BE2C (cell line): Measurements from ENCODE around the gene BRD1.

Source experiments
- DNase-seq: peaks from one replicate; pipeline ENCODE4 v3.0.0-alpha.2; 2020
- H3K27me3 ChIP-seq: fragments of 250-450 bp; sonication (Bioruptor Pico); 2 replicates; pipeline ENCODE4 v1.5.1; 2020; ENCODE audit warnings: mild to moderate bottlenecking
- H3K36me3 ChIP-seq: fragments of 250-450 bp; sonication (Bioruptor Pico); 2 replicates; pipeline ENCODE4 v1.5.1; 2020; ENCODE audit warnings: mild to moderate bottlenecking
- H3K4me1 ChIP-seq: fragments of 250-450 bp; sonication (Bioruptor Pico); 2 replicates; pipeline ENCODE4 v1.5.1; 2020
- H3K4me3 ChIP-seq: 2 replicates; pipeline ENCODE4 v1.5.1; 2011; ENCODE audit warnings: low read depth, low read length
- H3K9me3 ChIP-seq: fragments of 250-450 bp; sonication (Bioruptor Pico); 2 replicates; pipeline ENCODE4 v1.5.1; 2020
- CTCF ChIP-seq: IDR thresholded peaks from 2 replicates; pipeline ENCODE4 v1.5.1; 2012; ENCODE audit warnings: mild to moderate bottlenecking, low read depth, low read length

The BRD1 gene

GRCh38 chr22:49727881-49728569 lies 99.6 kb downstream of the BRD1 start:
- H3K36me3 ChIP-seq, result no peaks in the 10 kb centered on the region
- DNase-seq, result no peak
- H3K9me3 ChIP-seq, result no peaks in the 10 kb centered on the region
- TF ChIP-seq CTCF, result no peak
- peaks cover 77% of the 10 kb centered on the region for H3K27me3 ChIP-seq
- H3K4me3 ChIP-seq, result no peak overlapping the region
- H3K4me1 ChIP-seq, result no peaks in the 10 kb centered on the region

- peaks cover 74% of the 10 kb centered on the region for H3K27me3 ChIP-seq
- no peak for DNase-seq
- H3K4me1 ChIP-seq, result no peaks in the 10 kb centered on the region
- no peak for TF ChIP-seq CTCF
- H3K9me3 ChIP-seq, result no peaks in the 10 kb centered on the region
- no peaks in the 10 kb centered on the region for H3K36me3 ChIP-seq
- no peak overlapping the region for H3K4me3 ChIP-seq
Measured at GRCh38 chr22:49727191-49727880, 100.3 kb downstream of the BRD1 start.

GRCh38 chr22:49726701-49727101 lies 101.0 kb downstream of the BRD1 start:
- no peak for DNase-seq
- H3K4me1 ChIP-seq, result no peaks in the 10 kb centered on the region
- no peak for TF ChIP-seq CTCF
- no peaks in the 10 kb centered on the region for H3K9me3 ChIP-seq
- H3K4me3 ChIP-seq, result no peak overlapping the region
- peaks cover 74% of the 10 kb centered on the region for H3K27me3 ChIP-seq
- no peaks in the 10 kb centered on the region for H3K36me3 ChIP-seq

GRCh38 chr22:49726022-49726681 lies 101.5 kb downstream of the BRD1 start:
- no peaks in the 10 kb centered on the region for H3K36me3 ChIP-seq
- no peak for DNase-seq
- H3K9me3 ChIP-seq, result no peaks in the 10 kb centered on the region
- H3K4me1 ChIP-seq, result no peaks in the 10 kb centered on the region
- TF ChIP-seq CTCF, result no peak
- no peak overlapping the region for H3K4me3 ChIP-seq
- peaks cover 71% of the 10 kb centered on the region for H3K27me3 ChIP-seq

GRCh38 chr22:49725516-49725915 lies 102.2 kb downstream of the BRD1 start:
- H3K4me1 ChIP-seq, result no peaks in the 10 kb centered on the region
- TF ChIP-seq CTCF, result no peak
- H3K27me3 ChIP-seq, result peaks cover 65% of the 10 kb centered on the region
- H3K4me3 ChIP-seq, result no peak overlapping the region
- no peaks in the 10 kb centered on the region for H3K9me3 ChIP-seq
- H3K36me3 ChIP-seq, result no peaks in the 10 kb centered on the region
- DNase-seq, result no peak
